GM03348 (cell line): ENCODE results near the gene NKD1.

Experiments
- DNase-seq: peaks from one replicate; pipeline ENCODE4 v3.0.0; 2012; ENCODE audit warnings: low spot score

Gene NKD1

DNA sequence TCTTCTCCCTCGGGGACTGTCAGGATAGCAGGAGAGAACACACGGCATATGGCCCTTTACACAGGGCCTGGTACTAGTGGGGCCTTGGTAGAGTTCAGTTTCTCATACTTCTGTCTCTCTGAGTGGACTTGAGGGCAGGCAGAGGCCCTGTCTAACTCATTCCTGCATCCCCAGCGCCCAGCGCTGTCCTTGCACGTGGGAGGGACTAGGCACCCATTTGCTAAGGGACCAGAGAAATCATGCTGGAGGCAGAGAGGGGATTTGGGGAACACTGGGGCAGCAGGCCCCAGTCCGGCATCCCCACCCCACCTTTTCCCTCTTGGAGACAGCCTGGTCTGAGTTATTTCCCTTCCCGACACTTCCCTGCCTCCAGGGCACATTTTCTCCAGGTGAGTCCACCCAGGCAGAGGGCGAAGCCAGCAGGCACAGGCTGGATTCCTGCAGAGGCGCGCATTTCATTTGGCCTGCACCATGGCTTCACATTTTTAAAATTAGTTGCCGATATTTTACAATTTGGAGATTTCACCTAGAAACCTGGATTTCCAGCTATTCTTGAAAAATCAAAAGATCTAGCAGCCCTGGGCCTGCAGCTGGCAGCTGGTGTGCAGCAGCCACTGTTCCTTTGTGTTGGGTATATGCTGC lies 9.7 kb upstream of the NKD1 start:
- no peak for DNase-seq

DNA sequence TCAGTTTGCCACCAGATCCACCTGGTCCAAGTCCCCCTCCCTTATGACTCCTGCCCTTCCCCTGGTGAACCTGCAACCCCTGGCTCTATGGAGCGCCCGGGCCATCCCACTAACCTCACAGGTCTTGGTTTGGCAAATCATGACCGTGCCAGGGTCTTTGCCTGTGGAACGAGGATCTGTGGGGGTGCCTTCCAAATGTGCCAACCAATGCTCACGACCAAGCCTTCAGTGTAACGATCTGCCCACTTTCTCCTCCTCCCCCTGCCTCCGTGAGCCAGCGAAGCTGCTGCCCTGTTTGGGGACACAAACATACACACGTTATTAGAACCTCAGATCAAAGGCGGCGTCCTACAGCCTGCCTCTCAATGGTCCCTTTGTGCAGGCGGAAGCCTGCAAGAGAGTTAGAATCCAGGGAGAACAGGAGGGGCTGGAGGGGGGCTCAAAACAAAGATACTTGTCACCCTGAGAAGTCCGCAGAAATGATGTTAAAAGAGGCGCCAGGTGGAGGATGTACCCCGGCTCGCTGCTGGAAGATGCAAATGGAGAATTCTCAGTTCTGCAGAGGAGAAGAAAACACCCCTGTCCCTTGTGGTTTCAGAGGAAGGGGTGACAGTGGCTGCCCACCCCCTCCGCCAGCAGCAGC lies 9.0 kb upstream of the NKD1 start:
- no peak for DNase-seq

DNA sequence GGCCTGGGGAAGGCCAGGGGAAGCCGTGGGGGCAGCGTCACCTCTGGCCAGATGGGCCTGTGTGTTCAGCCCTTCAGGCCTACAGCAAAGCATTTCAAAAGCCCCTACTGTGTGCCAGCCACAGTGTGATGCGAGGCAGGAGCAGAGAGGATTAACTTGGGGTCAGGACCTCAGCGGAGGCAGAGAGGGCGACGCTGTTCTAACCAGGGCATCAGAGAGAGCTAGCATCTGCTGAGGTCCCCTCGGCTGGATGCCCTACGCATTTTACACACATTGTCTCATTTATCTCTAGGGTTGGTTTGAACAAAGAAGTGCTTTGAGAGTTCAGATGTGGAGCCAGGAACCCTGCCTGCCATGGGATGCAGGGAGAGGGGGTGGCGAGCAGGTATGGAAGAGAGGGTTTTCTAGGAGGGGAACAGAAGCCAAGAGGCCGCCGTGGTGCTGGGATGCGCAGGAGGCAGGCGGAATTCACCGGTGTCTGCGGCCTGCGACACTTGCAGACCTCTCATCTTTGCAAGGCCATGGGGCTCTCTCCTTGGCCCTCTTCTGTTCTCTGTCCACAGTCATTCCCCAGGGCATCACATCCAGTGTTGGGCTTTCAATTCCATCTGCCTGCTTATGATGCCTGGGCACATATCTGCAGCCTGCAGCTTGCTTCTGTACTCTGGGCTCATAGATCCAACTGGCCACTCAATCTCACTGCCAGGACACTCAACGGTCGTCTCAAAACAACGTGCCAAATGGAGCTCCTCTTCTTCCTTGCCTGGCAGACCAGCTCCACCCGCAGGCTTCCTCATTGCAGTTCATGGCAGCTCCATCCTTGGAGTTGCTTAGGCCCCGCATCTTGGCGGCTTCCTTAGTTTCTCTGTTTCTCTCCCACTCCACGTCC lies 8.1 kb upstream of the NKD1 start:
- no peak for DNase-seq

DNA sequence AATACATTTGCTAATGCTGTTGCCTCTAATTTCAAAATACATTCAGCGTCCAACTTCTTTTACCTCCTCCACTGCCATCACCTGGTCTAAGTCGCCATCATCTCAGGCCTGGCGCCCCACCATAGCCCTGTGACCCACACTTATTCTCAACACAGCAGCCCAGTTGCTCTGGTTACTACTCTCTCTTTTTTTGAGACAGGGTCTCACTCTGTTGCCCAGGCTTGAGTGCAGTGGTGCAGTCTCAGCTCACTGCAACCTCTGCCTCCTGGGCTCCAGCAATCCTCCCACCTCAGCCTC lies 7.5 kb upstream of the NKD1 start:
- DNase-seq, result no peak

DNA sequence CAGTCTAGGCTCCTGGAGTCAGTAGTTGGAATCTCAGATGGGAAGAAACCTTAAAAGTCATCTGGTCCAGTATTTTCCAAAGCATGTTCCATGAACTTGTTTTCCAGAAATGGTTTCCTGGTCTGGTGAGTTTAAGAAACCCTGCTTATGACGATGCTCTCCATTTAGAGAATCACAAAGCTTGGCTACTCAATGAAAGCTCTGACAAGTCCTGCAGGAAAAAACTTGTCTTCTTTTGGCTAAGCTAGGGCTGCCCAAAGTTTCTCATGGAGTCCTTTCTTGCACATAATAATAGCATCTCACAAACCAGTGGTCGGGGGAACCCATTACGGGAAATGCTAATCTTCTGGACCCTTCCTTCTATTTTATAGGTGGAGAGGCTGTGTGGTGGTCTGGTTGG lies 5.5 kb upstream of the NKD1 start:
- no peak for DNase-seq

DNA sequence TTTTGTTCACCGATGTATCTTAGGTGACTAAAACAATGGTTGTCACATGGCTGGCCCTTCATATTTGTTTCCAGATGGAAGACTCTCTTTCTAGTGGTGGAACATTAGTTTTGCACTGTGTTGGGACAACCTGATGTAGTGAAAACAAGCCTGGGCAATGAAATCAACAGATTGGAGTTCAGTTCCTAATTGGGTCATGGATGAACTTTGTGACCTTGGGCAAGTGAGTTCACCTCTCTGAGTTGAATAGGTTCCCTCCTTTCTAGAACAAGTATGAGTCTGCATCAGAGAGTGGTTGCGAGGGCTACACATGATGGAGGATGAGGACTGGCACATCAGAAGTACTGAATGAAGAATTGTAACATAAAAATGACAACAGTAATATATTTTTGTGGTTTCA lies 2.1 kb upstream of the NKD1 start:
- no peak for DNase-seq

DNA sequence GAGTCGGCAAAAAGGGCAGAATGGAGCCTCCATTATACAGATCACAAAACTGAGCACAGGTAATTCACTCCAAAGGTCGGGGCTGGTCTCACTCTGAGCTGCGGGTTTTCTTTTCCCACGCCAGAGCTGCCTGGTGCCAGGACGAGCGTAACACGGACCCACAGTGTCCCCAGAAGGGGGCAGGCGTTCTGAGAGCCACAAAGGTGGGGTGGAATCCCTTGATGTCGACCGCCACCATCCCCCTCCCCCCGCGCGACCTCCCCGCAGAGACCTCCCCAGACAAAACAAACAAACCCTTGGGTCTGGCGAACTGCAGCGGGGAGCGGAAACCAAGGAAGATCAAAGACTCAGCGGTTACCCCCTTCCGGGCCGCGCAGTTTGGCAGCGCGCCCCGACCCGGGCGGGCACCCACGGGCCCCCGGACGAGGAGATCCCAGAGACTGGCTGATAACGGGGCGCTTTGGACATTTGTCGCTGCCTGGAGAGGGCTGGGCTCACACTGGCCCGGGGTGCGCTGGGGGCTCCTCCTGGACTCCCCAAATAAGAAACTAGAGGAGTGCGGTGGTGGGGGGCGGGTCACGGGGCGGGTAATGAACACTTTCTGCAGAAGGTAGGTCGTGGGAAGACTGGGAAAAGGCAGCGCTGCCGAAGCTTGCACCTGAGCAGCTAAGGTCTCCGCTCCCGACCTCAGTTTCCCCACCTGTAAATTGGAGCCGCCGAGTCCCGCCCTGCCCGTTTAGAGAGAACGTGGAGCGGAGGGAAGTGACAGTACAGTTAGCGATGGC lies 664 bp upstream of the NKD1 start:
- no peak for DNase-seq

DNA sequence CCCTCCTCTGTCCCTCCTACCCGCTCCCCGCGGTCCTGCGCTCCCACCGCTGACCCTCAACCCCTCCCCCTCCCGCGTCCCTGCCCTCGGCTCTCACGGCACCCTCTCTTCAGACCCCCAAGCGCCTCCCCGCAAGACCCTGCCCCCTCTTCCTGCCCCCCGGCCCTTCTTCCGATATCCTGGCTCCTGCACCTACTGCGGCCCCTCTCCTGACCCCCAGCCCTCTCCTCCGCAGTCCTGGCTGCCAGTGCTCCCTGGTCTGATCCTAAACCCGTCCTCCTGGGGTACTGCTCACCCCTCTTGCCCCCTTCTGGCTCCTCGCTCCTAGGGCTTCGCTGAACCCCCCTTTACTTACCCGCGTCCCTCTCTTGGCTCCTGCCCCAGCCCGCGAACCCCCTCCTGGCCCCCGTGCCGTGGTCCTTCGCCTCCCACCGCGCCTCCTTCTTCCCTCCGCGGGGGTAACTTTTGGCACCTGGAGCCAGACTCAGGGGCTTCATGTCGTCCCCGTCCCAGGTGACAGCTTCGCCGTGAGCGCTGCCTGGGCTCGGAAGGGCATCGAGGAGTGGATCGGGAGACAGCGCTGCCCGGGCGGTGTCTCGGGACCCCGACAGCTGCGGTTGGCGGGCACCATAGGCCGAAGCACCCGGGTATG lies 839 bp downstream of the NKD1 start:
- no peak for DNase-seq

DNA sequence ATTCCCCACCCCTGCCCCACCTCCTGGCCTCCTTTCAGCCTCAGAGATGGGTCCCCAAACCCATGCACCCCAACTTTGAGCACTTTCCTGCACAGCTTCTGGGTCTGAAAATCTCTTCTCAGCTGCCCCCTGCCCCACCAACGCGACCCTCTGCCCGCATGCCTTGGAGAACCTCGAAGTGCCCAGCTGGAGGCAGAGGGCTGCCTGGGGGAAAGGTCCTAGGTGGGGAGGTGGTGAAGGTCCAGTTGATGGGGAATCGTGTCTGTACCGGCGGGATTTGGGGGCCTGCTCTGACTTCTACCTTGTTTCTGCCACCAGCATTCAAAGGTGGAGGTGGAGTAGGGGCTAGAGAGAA lies 1.3 kb downstream of the NKD1 start:
- no peak for DNase-seq

DNA sequence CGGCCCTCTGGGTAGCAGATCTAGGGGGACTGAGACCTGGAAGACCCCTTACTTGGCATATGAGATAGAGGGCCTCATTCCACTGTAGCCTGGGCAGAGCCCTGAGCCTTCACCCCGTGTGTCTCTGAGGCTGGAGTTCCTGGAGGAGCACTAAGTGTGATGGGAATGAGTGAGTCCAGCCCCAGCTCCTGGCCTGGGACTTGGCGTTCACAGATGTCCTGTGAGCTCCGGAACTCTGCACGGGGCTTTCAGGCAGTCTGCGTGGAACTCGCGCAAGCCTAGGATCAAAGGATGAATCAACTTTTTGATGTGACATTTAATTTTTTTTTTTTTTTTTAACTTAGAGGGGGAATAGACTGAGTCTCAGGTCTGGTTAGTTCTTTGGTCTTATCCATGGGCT lies 1.8 kb downstream of the NKD1 start:
- no peak for DNase-seq

DNA sequence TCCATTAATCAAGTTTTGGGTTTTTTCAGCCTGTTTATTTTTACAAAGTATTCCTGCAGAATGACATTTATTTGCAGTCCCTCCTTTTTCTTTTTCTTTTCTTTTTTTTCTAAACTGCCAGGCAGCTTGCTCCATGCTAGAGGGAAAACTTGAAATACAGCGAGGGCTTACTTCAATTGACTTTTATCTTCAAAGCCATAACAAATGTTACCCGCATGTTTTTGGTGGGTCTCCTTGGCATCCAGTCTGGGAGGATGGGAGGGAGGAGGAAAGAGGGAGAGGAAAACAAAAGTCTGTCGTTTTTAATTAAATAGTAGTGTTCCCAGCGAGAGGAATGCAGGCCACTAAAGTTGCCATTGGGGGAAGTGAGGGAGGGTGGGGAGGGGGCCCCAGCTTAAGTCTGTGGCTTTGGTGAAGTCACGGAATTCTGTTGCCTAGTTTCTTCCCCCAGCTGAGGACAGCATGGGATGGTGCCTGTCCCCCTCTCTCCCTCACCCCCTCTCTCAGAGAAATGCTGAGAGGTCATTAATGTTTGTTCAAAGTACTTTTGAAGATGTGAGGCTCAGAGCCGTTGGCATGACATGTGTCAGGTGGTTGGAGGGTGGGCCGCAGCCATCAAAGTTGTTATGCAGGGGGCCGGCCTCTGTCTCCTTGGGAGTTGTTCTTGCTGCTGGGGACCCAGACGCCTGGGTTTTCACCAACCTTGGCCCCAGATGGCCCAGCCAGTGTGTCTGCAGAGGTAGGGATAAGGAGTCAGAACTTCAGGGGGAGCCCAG lies 2.9 kb downstream of the NKD1 start:
- no peak for DNase-seq

DNA sequence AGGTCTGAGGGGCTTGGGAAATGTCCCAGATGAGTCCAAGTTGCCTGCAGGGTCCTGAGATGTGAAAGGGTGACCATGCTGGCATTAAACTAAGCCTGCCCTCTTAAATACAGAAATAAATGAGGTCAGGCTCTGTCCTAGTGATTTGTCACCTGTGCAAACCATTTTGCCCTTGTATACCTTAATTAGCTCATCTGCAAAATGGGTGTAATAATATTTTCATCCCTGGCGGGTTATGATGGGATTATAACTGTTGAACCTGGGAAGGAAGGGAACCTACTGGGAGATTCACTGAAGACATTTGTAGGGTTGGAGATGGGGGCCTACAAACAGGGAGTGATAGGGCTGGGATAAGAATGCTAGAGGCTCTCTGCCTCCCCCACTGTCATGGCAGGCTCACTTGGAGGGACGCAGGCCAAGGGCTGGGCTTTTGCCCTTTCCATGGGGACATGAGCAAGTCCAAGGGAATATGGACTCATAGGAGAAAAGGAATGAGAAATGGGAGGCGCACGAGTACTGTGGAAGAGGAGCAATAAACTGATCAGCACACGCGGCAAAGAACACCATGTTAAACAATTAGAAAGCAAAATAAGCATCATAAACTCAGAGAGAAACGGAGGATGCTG lies 4.4 kb downstream of the NKD1 start:
- DNase-seq, result no peak

DNA sequence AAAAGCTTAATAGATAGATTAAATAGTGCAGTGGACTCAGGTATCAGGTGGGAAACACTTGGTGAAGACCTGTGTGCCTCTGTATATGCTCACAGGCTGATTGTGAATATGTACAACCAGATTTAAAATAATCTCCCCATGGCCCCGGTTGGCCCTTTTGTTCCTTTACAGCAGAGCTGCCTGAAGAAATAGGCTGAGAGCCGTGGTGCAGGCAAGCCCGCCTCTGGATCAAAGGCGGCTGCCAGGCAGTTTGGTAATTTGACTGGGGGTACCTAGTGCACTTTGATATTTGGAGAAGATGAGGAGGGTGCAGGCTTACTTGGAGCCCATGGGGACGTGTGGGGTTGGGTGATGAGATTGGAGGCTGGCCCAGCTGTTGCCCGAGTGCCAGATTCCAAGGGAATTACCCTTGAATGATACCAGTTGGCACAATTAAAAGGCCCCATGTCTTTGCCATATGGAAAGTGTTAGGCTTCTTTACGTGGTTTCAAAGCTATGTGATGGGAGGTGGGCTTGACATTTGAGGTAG lies 5.0 kb downstream of the NKD1 start:
- no peak for DNase-seq

DNA sequence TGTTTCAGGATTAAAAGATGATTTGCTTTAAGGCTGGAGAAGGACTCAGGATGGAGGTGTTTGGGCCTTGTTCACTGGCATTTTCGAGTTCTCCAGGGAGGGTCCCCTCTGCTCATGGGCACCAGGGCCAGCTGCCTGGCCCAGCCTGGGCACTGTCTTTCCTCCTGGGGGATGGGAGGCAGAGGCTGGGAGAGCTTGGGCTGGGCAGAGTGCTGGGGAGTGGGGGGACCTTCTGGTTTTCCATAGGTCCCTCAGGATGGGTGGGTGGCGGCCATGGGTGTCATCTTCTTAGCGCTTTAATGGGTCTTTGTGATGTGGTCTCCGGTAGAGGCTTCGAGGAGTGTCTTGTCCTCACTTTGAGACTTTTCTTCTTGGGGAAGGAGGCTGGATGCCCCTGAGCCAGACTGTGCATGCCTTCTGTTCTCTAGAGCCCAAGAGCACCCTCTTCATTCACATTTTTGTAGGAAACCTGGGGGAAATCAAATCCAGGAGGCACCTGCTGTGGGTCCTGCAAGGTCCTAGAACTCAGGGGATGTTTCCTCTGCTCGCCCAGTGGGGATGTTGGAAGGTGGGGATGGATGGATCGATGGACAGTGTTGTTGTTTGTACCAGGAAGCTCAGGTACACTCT lies 5.7 kb downstream of the NKD1 start:
- no peak for DNase-seq

DNA sequence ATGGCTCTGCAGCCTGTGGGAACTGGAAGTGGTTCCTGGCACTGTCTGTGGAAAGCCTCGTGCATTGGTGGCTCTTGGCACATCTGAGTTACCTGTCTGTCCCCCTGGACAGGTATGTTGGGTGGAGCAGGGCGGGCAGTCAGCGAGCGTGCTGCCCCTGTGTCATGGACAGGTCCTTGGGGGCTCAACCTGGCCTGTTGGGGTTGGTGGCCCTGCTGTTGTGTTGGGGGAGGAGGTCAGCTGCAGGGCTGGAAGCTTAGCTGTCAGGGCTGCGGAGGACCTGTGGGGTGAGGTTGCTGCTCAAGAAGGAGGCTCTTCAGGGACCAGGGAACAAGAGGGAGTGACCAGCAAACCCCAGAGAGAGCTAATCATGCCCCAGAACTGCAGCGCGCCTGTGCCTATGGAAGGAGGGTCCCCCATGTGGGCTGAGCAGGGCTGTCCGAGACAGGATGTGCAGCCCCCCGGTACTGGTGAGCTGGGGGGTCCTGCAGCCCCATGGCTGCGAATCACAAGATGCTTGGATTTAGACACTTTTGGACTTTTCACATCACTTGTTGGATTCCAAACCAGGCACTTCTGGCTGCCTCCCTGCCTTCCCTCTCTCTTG lies 7.2 kb downstream of the NKD1 start:
- DNase-seq, result no peak

DNA sequence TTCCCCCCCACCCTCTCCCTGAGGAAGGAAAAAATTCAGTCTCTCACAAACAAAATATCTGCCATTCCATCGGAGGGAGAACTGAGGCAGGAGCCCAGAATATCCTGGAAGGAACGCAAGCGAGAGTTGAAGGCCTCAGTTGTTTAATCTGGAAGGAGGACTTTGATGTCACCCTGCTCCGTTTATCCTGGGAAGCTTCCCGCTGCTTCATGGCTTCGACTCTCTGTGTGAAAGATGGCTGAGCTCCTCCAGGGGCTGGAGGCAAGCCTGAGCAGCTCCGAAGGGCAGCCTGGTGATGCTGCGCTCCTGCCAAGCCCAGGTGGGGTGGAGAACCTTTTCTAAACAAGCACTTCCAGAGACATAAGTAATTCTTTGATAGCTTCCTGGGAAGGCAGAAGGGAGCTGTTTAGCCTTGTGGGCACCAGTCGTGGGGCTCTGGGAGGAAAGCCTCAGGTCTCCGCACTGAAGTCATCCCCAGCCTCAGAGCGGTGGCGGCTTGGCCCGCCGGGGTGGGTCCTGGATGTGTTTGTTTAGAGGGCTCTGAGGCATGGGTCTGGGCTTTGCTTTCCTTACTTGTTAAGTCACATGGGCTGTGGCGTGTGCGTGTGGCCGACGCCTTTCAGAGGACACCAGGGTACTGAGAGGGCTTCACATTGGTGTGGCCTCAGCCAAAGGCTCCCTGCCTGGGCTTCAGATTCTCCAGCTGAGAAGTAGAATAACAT lies 7.9 kb downstream of the NKD1 start:
- DNase-seq, result no peak

DNA sequence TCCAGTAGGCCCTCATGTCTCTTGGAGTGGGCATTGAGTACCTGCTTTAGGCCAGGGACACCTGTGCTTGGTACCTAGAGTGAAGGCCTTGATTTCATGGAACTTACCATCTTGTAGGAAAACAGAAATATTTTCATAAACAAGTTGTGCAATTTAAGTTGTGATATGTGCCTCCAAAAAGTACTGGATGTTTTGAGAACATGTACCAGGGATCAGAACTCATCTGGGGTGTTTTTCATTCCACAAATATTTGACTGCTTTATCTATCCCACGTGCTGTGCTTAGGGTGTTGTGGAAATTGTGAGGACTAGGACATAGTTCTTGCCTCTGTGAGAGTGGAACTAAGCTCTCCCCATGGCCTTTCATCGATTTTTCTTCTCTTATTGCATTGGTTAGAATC lies 8.8 kb downstream of the NKD1 start:
- DNase-seq, result no peak

DNA sequence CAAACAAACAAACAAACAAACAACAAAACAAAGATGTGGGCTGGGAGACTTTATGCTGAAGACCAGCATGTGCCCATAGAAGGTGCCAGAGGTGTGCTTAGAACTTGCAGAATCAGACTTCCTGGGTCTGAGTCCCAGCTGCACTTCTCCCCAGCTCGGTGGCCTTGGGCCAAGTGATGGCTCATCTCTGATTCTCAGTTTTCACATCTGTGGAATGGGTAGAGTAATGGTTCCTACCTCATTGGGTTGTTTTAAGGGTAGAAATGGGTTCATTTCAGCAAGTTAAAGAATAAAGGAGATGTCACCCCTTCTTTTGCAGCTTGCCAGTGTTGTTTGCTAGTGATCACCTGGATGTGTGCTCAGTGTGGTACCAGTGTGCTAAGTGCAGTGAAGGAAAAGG lies 10.7 kb downstream of the NKD1 start:
- DNase-seq, result no peak

DNA sequence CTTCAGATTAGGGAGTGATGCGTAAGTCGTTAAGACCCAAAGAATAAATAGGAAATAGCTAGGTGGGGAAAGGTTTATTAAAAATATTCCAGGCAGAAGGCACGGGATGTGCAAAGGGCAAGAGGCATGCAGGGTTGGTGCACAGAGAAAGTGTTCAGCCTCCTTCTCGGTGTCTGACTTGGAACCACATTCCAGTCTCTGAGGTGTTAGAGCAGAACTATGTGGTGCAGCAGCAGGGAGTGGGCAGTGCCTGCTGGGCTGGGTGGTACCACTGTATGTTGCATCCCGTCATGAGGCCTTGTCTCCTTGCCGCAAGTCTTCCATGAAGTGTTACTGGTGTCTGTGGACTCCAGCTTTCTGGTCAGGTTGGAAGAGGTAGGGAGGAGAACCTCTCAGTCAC lies 11.1 kb downstream of the NKD1 start:
- no peak for DNase-seq
